PC-3 (cell line): Measurements from ENCODE around the gene RABGAP1L.
"Not testable (repeated sequence)": the region's sequence is repeated elsewhere in the genome, so short reads cannot be mapped to it uniquely, and the experiment has no call there.

ENCODE experiments used
- EZH2phosphoT487 ChIP-seq: fragments of 300-600 bp; sonication (generic); IDR thresholded peaks from 2 replicates; pipeline ENCODE4 v1.6.1; 2018; ENCODE audit warnings: mild to moderate bottlenecking, antibody characterized with exemption, low read length, borderline replicate concordance
- TF ChIP-seq, protein P1 (sequence below): fragments of 300-600 bp; sonication (generic); conservative IDR thresholded peaks from 2 replicates; pipeline ENCODE4 v1.5.1; 2017; ENCODE audit warnings: antibody characterized with exemption, low read depth, mild to moderate bottlenecking, low read length

DNA sequence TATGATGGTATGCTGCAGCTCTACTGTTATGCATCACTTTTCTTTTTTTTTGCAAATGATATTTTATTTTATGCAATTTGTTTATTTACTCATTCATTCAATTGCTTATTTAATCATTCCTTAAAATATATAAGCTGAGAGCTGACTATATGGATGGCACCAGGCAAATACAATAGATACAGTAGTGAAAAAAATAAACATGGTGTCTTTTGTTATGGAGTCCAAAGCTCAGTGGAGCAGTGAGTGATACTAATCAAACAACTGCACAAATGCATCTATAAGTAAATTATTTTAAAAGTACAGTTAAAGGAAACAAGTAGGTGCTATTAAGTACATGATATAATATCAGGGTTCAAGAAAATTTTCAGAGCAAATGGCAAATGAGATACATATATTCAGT lies 534.2 kb downstream of the RABGAP1L start:
- TF ChIP-seq, protein P1, sequence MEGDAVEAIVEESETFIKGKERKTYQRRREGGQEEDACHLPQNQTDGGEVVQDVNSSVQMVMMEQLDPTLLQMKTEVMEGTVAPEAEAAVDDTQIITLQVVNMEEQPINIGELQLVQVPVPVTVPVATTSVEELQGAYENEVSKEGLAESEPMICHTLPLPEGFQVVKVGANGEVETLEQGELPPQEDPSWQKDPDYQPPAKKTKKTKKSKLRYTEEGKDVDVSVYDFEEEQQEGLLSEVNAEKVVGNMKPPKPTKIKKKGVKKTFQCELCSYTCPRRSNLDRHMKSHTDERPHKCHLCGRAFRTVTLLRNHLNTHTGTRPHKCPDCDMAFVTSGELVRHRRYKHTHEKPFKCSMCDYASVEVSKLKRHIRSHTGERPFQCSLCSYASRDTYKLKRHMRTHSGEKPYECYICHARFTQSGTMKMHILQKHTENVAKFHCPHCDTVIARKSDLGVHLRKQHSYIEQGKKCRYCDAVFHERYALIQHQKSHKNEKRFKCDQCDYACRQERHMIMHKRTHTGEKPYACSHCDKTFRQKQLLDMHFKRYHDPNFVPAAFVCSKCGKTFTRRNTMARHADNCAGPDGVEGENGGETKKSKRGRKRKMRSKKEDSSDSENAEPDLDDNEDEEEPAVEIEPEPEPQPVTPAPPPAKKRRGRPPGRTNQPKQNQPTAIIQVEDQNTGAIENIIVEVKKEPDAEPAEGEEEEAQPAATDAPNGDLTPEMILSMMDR: not testable (repeated sequence)
- TF ChIP-seq EZH2phosphoT487: not testable (repeated sequence)
